Heart left ventricle (tissue), 13 donors: ENCODE measurements around the gene PTGIS.

Experiments
- CTCF ChIP-seq, 12 donors: fragments of 200-600 bp; sonication (generic) in 4 of 12; IDR thresholded peaks; one replicate each; pipeline versions ENCODE4 v1.5.0 to v1.8.0; 2018 to 2022; ENCODE audit warnings: antibody characterized with exemption in 12 of 12, mild to moderate bottlenecking in 5 of 12
- POLR2A ChIP-seq, 2 donors: fragments of 450-650 bp; IDR thresholded peaks; one replicate each; pipeline ENCODE4 v1.6.1; 2017; ENCODE audit warnings: antibody characterized with exemption in 2 of 2, mild to moderate bottlenecking in 2 of 2, moderate library complexity in 2 of 2
- donor health status: ischemic (EF 13 %, LVEDD 7.1; RV severe dilation, severe dysfunction).
- donor health status: DM: no; HTN: yes; CAD: no.
- donor health status: DM: no; HTN: no; CAD: no.
- donor health status: ischemic (EF 25% LVEDD 6.9; RV normal size, moderate dysfunction).
- donor health status: ischemic (EF 25% LVEDD 5.7; RV mildly dilated, moderate dysfunction).
- donor health status: ischemic (EF 35%, LVEDD 5.7; RV mildly dilated, moderate dysfunction).
- donor health status: nonischemic (EF 11% LVEDD 7.7; RV severe dilation, severe dysfunction).
- donor health status: DM: yes; HTN: yes; CAD: no.
- donor health status: PGD.
- donor health status: ischemic (EF 29% LVEDD 5.4; RV normal size, mild dysfunction).
- donor health status: nonischemic (EF 23%, LVEDD 6.1; RV moderate dilation, normal function).

DNA sequence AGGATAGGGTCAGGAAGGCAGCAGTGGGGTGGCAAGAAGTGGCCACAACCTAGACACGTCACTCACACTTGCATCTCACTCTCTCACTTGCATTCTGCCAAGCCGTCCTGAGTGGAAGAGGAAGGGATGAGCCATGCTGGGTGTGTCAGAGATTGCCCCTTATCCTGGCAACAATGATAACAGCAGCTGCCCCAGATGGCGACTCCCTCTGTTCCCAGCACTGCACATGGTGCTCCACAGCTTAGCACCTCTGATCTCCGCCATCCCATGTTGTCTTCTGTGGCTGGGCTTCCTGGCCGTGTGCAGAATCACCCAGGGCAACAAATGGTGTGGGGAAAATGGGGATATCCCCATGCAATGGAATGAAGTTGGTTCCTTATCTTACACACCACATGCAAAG lies 96.5 kb downstream of the PTGIS start:
- no peak for TF ChIP-seq CTCF (IDR thresholded peaks at IDR 0.05)
- no peak for TF ChIP-seq POLR2A (IDR thresholded peaks at IDR 0.05)
